ENCODE results near the gene RNF212. TPM values are rescaled to one million over a fixed set of nuclear protein-coding genes. Genes with fewer than 3 reads are reported as not detected.

Gene RNF212
- total and polyA plus RNA-seq, 2 of the 13 experiments (the other 11 are each of a cell fraction or from before 2014, with no cell fraction given): not detected

DNA sequence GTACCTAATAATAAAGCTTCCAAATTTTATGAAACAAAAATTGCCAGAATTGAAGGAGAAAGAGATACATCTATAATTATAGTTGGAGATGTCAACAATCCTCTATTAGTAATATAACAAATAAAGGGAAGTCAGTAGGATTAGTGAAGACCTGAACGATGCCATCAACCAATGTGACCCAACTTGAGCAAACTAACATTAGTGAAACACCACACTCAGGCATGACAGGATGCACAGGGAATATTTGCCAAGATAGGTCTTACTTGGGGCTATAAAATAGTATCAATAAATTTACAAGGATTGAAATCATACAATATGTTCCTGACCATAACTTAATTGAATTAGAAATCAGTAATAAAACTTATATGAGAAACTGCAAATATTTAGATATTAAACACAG, 47.0 kb upstream of the RNF212 start:
- Histone ChIP-seq H3K27me3 (ENCODE audit: control insufficient read depth in 1 of 2, insufficient read depth in 2 of 2, low read length in 2 of 2) (peaks cover 2 to 17% of the 10 kb centered on the region in 2 experiments; a peak in 4 of 5 replicates), H4K20me1 (ENCODE audit: insufficient read depth, low read length) (no peaks in the 10 kb centered on the region), H3K4me3 (replicated peaks in 1 of 3; ENCODE audit: insufficient read depth in 1 of 3, low read depth in 2 of 3, low read length in 3 of 3) (no peak overlapping the region), H3K9me3 (ENCODE audit: low read length) (no peaks in the 10 kb centered on the region; the same call in 1 of the 2 replicates), H3K4me2 (ENCODE audit: low read depth, low read length) (no peak overlapping the region), H3K27ac (ENCODE audit: extremely low read length, insufficient read depth, low read length) (no peak overlapping the region), H3K4me1 (ENCODE audit: insufficient read depth, low read length) (peaks cover 8% of the 10 kb centered on the region; the same call in 1 of the 2 replicates), H3K9ac (ENCODE audit: insufficient read depth, low read depth, low read length) (no peak overlapping the region), H3K36me3 (replicated peaks in 1 of 2; ENCODE audit: control insufficient read depth in 1 of 2, insufficient read depth in 2 of 2, low read length in 2 of 2) (no peaks in the 10 kb centered on the region), H3K79me2 (ENCODE audit: insufficient read depth, low read length) (no peaks in the 10 kb centered on the region), H2AFZ (ENCODE audit: low read length) (no peak overlapping the region)
- FAIRE-seq (no peak), DNase-seq (ENCODE audit: low spot score) (no peak), ATAC-seq (no peak)
- TF ChIP-seq RNF2 (conservative IDR thresholded peaks at IDR 0.05; ENCODE audit: low read depth): no peak
- no peak for TF ChIP-seq ZNF326 (CRISPR knock-in tag; IDR thresholded peaks at IDR 0.05; ENCODE audit: borderline replicate concordance)
- TF ChIP-seq ELF1 (CRISPR knock-in tag; IDR thresholded peaks at IDR 0.05): no peak
- TF ChIP-seq ZBTB8A (CRISPR knock-in tag; IDR thresholded peaks at IDR 0.05; ENCODE audit: borderline replicate concordance, low read depth): no peak
- TF ChIP-seq ZNF678 (CRISPR knock-in tag; IDR thresholded peaks at IDR 0.05): no peak
- no peak for TF ChIP-seq ZBTB40 (IDR thresholded peaks at IDR 0.05)
- TF ChIP-seq ZBTB40 (CRISPR knock-in tag; IDR thresholded peaks at IDR 0.05): no peak
- TF ChIP-seq ZNF343 (CRISPR knock-in tag; IDR thresholded peaks at IDR 0.05): no peak
- no peak for TF ChIP-seq RARG (CRISPR knock-in tag; IDR thresholded peaks at IDR 0.05; ENCODE audit: low read depth)
- TF ChIP-seq ZNF207 (IDR thresholded peaks at IDR 0.05; ENCODE audit: borderline replicate concordance): no peak
- TF ChIP-seq ZNF570 (CRISPR knock-in tag; IDR thresholded peaks at IDR 0.05; ENCODE audit: borderline replicate concordance): no peak
- no peak for TF ChIP-seq ZNF510 (CRISPR knock-in tag; IDR thresholded peaks at IDR 0.05; ENCODE audit: low read depth)
- ChIA-PET POLR2A (no interaction called here), CTCF (ENCODE audit: low intra/inter-chr PET ratio, low total read pairs) (no interaction called here)
- intact Hi-C loops (cut with micrococcal nuclease; ENCODE audit: unreplicated experiment) (no loop called here), in situ Hi-C loops (cut with HindIII; ENCODE audit: extremely low pct_ligation_motif_present, low pct_unique_long_range_greater_than_20kb) (no loop called here)
- WGBS (ENCODE audit: low lambda C conversion rate): 47% methylated on average over 1 of the region's 1 CpG
- BruUV-seq (replicated peaks): no TSS peak

All from HepG2 (cell line).